Retinal pigment epithelial cell (primary cell): Measurements from ENCODE around the gene PDK1.
"Not testable (repeated sequence)": the region's sequence is repeated elsewhere in the genome, so short reads cannot be mapped to it uniquely, and the experiment has no call there.

Source experiments
- DNase-seq: peaks from one replicate; pipeline ENCODE4 v3.0.0-alpha.2; 2010; ENCODE audit warnings: low read depth
- H3K4me3 ChIP-seq: 2 replicates; pipeline ENCODE4 v1.5.1; 2011; ENCODE audit warnings: mild to moderate bottlenecking, low read length, control low read depth, moderate library complexity
- TF ChIP-seq, protein P1 (sequence below): conservative IDR thresholded peaks from 2 replicates; pipeline ENCODE4 v1.5.1; 2011; ENCODE audit warnings: low read depth, low read length, control low read depth, inconsistent platforms

PDK1 gene

DNA sequence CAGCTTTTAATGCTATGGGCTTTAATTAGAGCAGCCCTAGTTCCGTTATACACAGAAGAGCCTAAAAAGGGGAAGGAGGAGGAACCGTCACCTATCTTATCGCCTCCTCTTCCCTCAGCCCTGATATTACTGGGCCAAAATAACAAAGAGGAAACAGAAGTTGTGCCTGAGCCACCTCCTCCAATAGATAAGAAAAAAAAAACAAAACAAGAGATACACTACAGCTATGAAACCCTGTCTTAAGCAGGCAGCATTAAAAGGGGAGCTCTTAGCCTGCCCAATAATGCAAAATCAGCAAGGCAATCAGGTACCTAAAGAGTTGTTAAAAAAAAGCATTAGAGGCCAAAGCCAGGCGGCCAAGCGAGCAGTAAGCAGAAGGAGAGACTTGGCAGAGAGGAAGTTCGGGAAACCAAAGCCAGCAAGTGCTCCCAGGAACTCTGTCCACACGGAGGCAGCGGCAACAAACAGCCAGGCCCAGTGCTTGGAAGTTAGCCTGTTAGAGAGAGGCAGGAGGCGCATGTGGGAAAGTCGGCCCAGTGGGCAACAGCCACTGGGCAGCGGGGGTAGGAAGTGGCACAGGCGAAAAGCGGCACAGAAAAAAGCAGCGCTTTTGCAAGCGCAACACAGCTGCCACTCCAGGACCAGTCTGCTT is 41.8 kb upstream of the PDK1 start:
- H3K4me3 ChIP-seq, result no peak overlapping the region
- no peak for DNase-seq
- TF ChIP-seq, protein P1, sequence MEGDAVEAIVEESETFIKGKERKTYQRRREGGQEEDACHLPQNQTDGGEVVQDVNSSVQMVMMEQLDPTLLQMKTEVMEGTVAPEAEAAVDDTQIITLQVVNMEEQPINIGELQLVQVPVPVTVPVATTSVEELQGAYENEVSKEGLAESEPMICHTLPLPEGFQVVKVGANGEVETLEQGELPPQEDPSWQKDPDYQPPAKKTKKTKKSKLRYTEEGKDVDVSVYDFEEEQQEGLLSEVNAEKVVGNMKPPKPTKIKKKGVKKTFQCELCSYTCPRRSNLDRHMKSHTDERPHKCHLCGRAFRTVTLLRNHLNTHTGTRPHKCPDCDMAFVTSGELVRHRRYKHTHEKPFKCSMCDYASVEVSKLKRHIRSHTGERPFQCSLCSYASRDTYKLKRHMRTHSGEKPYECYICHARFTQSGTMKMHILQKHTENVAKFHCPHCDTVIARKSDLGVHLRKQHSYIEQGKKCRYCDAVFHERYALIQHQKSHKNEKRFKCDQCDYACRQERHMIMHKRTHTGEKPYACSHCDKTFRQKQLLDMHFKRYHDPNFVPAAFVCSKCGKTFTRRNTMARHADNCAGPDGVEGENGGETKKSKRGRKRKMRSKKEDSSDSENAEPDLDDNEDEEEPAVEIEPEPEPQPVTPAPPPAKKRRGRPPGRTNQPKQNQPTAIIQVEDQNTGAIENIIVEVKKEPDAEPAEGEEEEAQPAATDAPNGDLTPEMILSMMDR, result no peak

DNA sequence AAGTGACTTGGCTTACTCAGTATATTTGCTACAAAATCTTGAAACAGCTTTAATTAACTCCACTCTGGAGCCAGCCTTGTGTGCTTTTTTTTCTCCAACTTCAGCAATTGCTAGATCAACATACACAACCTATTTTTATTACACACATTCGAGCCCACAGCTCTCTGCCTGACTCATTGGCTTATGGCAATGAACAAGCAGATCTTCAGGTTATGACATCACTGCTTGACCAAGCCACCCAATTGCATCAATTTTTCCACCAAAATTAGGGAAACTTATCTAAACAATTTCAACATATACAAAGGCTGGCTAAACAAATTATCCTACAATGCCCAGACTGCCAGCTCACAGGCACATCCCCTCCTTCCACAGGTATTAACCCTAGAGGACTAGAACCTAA is 39.6 kb upstream of the PDK1 start:
- no peak overlapping the region for H3K4me3 ChIP-seq
- TF ChIP-seq, protein P1, result no peak
- peak; percentile 11 for DNase-seq

DNA sequence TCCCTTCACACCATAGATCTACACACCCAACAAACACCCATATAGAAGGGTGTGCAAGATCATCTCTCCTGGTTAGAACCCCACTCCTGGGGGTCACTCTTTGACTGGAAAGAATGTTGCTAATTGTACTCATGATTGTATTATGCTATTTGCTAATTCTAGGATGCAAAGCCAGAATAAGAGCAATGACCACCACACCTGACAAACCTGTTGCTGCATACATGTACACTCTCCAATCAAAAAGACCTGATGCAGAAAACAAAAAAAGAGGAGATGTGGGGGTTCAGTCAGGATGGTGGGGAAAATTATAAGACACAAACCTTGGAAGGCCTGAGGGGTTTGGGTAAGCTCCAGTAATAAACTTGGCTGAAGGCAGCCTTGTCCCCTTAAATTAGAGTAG is 36.9 kb upstream of the PDK1 start:
- no peak for DNase-seq
- TF ChIP-seq, protein P1, result no peak
- no peak overlapping the region for H3K4me3 ChIP-seq

DNA sequence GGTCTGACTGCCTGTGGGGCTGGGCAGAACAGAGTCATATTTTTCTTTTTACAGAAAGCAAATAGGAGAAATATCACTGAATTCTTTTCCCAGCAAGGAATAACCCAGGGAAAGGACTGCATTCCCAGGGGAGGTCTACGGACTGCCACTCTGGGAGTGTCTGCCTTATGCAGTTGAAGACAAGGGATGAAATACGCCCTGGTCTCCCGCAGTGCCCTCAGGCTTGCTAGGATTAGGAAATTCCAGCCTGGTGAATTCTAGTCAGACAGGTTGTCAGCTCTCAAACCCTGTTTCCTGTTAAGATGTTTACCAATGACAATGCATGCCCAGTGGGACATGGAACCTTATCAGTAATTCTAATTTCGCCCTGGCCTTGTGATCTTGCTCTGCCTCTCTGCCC is 30.3 kb upstream of the PDK1 start:
- no peak overlapping the region for H3K4me3 ChIP-seq
- TF ChIP-seq, protein P1, result no peak
- no peak for DNase-seq

DNA sequence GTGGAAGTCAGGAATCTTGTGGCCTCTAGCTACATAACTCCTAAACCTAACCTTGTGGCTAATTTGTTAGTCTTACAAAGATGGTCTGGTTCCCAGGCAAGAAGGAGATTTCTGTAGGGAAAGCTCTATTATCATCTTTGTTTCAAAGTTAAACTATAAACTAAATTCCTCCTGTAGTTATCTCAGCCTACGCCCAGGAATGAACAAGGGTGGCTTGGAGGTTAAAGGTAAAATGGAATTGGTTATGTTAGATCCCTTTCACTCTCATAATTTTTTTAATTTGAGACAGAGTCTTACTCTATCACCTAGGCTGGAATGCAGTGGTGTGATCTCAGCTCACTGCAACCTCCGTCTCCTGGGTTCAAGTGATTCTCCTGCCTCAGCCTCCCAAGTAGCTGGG is 24.6 kb upstream of the PDK1 start:
- H3K4me3 ChIP-seq, result no peak overlapping the region
- DNase-seq, result no peak
- TF ChIP-seq, protein P1, result no peak

DNA sequence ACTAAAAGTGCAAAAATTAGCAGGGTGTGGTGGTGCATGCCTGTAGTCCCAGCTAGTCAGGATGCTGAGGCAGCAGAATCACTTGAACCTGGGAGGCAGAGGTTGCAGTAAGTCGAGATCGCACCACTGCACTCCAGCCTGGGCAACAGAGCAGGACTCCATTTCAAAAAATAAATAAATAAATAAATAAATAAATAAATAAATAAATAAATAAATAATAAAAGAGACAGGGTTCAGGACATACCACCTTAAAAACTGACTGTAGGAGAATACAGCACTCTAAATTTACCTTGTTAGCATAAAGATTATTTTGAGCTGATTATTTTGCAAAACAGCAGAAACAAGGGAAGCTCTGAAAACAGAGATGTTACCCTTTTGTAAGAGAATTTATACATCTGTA is 23.4 kb upstream of the PDK1 start:
- not testable (repeated sequence) for DNase-seq, H3K4me3 ChIP-seq

DNA sequence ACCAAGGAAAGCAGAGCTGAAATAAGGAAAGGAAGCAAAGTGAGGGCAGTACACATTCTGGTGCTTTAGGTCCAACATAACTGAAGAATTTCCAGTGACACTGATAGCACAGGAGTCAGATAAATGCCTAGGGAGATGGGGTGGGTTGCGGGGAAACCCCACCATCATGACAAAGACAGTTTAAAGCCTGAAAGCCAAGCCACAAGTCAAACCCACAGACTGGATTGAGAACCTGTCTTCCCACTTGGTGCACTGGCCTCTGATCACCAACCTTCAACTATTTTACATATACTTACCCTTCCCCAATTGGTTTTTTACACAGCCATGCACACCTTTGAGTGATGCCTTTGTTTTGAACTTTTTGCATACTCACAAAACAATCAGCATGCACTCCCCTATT is 22.2 kb upstream of the PDK1 start:
- no peak for DNase-seq
- H3K4me3 ChIP-seq, result no peak overlapping the region
- TF ChIP-seq, protein P1, result no peak
